Measurements from ENCODE around the gene IGF2BP3. TPM values are rescaled to one million over a fixed set of nuclear protein-coding genes. Genes with fewer than 3 reads are reported as not detected.

Gene IGF2BP3
- total RNA-seq, 1 donor from 2014 or later, result 47.0 TPM

GRCh38 chr7:23295401-23295697 is 174.9 kb downstream of the IGF2BP3 start:
- Mint-ChIP-seq H3K36me3 (ENCODE audit: unreplicated experiment) (peaks cover 5% of the 10 kb centered on the region), H3K27ac (ENCODE audit: unreplicated experiment) (no peak overlapping the region), H3K27me3 (ENCODE audit: unreplicated experiment) (peaks cover 6% of the 10 kb centered on the region), H3K4me1 (ENCODE audit: low read depth, unreplicated experiment) (no peaks in the 10 kb centered on the region), H3K9me3 (ENCODE audit: unreplicated experiment) (peaks cover 8% of the 10 kb centered on the region), H3K4me3 (ENCODE audit: unreplicated experiment) (no peak overlapping the region)
- no peak for TF ChIP-seq CTCF (IDR thresholded peaks at IDR 0.05; ENCODE audit: partially characterized antibody, unreplicated experiment)
- DNase-seq, result no peak

- Mint-ChIP-seq H3K36me3 (ENCODE audit: unreplicated experiment) (peaks cover 5% of the 10 kb centered on the region), H3K27ac (ENCODE audit: unreplicated experiment) (no peak overlapping the region)
- no peak for DNase-seq
These were observed 175.5 kb downstream of the IGF2BP3 start for GRCh38 chr7:23294549-23295400.

GRCh38 chr7:23293500-23294073 is 176.7 kb downstream of the IGF2BP3 start:
- H3K4me3 Mint-ChIP-seq (ENCODE audit: unreplicated experiment), result no peak overlapping the region
- no peaks in the 10 kb centered on the region for H3K4me1 Mint-ChIP-seq (ENCODE audit: low read depth, unreplicated experiment)
- H3K27me3 Mint-ChIP-seq (ENCODE audit: unreplicated experiment), result peaks cover 6% of the 10 kb centered on the region
- peaks cover 5% of the 10 kb centered on the region for H3K36me3 Mint-ChIP-seq (ENCODE audit: unreplicated experiment)
- no peak for TF ChIP-seq CTCF (IDR thresholded peaks at IDR 0.05; ENCODE audit: partially characterized antibody, unreplicated experiment)
- no peak for DNase-seq
- no peak overlapping the region for H3K27ac Mint-ChIP-seq (ENCODE audit: unreplicated experiment)
- peaks cover 8% of the 10 kb centered on the region for H3K9me3 Mint-ChIP-seq (ENCODE audit: unreplicated experiment)

More at GRCh38 chr7:23294549-23295400, 175.5 kb downstream of the IGF2BP3 start:
- Mint-ChIP-seq H3K4me1 (ENCODE audit: low read depth, unreplicated experiment) (no peaks in the 10 kb centered on the region), H3K27me3 (ENCODE audit: unreplicated experiment) (peaks cover 6% of the 10 kb centered on the region), H3K4me3 (ENCODE audit: unreplicated experiment) (no peak overlapping the region), H3K9me3 (ENCODE audit: unreplicated experiment) (peaks cover 8% of the 10 kb centered on the region)
- TF ChIP-seq CTCF (IDR thresholded peaks at IDR 0.05; ENCODE audit: partially characterized antibody, unreplicated experiment), result no peak

GRCh38 chr7:23292623-23293022 is 177.7 kb downstream of the IGF2BP3 start:
- Mint-ChIP-seq H3K4me3 (ENCODE audit: unreplicated experiment) (no peak overlapping the region), H3K4me1 (ENCODE audit: low read depth, unreplicated experiment) (no peaks in the 10 kb centered on the region), H3K27me3 (ENCODE audit: unreplicated experiment) (peaks cover 3% of the 10 kb centered on the region), H3K36me3 (ENCODE audit: unreplicated experiment) (peaks cover 5% of the 10 kb centered on the region), H3K9me3 (ENCODE audit: unreplicated experiment) (peaks cover 7% of the 10 kb centered on the region), H3K27ac (ENCODE audit: unreplicated experiment) (no peak overlapping the region)
- no peak for DNase-seq
- TF ChIP-seq CTCF (IDR thresholded peaks at IDR 0.05; ENCODE audit: partially characterized antibody, unreplicated experiment), result no peak

GRCh38 chr7:23291957-23292560 is 178.2 kb downstream of the IGF2BP3 start:
- Mint-ChIP-seq H3K27me3 (ENCODE audit: unreplicated experiment) (peaks cover 3% of the 10 kb centered on the region), H3K27ac (ENCODE audit: unreplicated experiment) (no peak overlapping the region), H3K4me3 (ENCODE audit: unreplicated experiment) (no peak overlapping the region), H3K9me3 (ENCODE audit: unreplicated experiment) (peaks cover 7% of the 10 kb centered on the region), H3K4me1 (ENCODE audit: low read depth, unreplicated experiment) (no peaks in the 10 kb centered on the region), H3K36me3 (ENCODE audit: unreplicated experiment) (peaks cover 4% of the 10 kb centered on the region)
- TF ChIP-seq CTCF (IDR thresholded peaks at IDR 0.05; ENCODE audit: partially characterized antibody, unreplicated experiment), result no peak
- DNase-seq, result no peak

Measured in glutamatergic neuron (in vitro differentiated cells).